Measurements from ENCODE around the gene FBN3.

The FBN3 gene

DNA sequence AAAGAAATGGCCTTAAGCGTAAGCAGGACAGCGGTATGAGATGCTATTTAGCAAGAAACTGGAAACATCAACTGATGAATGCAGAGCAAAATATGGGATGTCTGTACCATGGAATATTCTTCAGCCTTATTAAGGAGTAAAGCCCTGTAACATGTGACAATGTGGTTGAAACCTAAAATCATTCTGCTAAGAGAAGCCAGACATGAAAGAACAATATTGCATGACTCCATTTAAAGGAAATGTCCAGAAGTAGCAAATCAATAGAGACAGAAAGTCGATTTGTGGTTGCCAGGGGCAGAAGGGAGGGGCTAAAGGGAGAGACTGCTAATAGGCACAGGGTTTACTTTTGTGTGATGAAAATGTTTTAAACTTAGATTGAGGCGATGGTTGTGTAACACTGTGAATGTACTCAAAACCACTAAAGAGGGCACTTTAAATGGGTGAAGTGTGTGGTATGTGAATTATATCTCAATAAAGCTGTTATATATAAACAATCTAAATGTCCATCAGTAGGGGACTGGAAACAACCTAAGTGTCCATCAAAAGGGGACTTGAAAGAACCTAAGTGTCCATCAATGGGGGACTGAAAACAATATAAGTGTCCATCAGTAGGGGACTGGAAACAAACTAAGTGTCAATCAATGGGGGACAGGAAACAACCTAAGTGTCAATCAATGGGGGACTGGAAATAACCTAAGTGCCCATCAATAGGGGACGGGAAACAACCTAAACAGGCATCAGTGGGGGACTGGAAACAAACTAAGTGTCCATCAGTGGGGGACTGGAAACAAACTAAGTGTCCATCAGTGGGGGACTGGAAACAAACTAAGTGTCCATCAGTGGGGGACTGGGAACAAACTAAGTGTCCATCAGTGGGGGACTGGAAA, 51.5 kb downstream of the FBN3 start:
- DNase-seq (ENCODE audit: insufficient read length, low spot score) (no peak), FAIRE-seq (no peak)
- TF ChIP-seq POLR2A (IDR thresholded peaks at IDR 0.05; ENCODE audit: low read depth, low read length) = no peak

DNA sequence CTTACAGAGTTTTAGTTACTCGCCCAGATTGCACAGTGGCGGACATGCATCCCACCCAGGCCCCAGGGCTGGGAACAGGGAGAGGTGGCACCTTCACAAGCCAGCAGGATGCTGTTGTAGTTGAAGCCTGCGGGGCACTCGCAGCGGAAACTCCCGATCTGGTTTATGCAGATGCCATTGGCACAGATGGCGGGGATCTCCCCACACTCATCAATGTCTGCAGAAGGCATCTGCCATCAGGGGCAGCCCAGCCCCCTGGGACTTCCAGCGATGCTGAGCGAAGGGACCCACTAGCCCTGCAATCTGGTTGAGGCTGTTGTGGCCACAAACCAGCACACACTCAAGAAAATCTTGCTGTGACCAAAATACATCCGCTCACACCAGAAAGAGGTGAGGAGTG, 52.2 kb downstream of the FBN3 start:
- DNase-seq (ENCODE audit: insufficient read length, low spot score) (no peak), FAIRE-seq (no peak)
- no peak for TF ChIP-seq POLR2A (IDR thresholded peaks at IDR 0.05; ENCODE audit: low read depth, low read length)

DNA sequence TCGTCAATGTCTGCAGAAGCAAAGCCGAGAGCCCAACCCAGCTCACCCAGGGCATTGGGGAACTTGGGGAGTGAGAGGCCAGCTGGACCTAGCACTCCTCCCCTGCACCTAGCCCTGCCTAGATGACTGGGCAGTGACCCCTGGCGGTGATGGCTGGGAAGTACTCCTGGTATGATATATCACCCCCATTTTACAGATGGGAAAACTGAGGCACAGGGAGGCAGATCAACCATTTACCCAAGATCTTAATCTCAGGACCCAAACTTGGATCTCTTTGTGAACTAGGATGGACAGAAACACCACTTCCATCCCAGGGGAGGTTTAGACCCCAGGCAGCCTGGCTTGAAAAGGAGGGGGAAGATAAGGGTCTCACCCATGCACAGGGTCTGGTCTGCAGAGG, 53.3 kb downstream of the FBN3 start:
- DNase-seq (ENCODE audit: insufficient read length, low spot score) (no peak), FAIRE-seq (no peak)
- TF ChIP-seq POLR2A (IDR thresholded peaks at IDR 0.05; ENCODE audit: low read depth, low read length) = no peak

DNA sequence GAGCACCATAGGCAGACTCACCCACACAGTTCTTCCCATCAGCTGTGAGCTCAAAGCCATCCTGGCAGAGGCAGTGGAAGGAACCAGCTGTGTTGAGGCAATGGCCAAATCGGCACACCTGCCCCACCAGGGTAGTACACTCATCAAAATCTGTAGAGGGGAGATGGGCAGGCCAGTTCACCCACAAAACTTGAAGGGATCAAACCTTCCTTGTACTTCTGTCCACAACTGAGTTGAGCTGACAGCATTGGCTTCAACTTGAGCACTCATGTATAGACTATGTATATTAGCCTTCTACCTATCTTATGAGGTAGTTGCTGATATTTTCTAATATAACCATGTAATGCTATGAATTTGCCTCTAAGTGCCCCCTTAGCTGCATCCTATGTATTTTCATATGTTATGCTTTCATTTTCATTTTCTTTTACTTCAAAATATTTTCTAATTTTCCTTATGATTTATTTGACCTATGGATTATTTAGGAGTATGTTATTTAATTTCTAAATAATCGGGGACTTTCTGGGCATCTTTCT, 54.0 kb downstream of the FBN3 start:
- DNase-seq (ENCODE audit: insufficient read length, low spot score) (no peak), FAIRE-seq (no peak)
- TF ChIP-seq POLR2A (IDR thresholded peaks at IDR 0.05; ENCODE audit: low read depth, low read length) = no peak

DNA sequence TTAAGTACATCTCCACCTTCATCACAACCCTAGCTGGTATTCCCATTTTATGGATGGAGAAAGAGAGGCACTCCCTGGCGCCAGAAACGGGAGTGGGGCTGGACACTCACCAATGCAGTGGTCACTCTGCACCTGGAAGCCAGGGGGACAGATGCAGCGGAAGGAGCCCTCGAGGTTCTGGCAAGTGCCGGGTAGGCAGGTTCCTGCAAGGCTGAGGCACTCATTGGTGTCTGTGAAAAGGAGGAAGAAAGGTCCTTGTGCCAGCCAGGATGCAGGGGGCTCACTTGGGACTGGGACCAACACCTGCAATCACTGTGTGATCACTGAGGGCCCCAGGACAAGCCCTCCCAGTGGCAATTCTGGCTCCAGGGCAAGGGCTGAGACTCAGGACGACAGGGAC, 55.1 kb downstream of the FBN3 start:
- TF ChIP-seq POLR2A (IDR thresholded peaks at IDR 0.05; ENCODE audit: low read depth, low read length) = no peak
- FAIRE-seq (no peak), DNase-seq (ENCODE audit: insufficient read length, low spot score) (no peak)

DNA sequence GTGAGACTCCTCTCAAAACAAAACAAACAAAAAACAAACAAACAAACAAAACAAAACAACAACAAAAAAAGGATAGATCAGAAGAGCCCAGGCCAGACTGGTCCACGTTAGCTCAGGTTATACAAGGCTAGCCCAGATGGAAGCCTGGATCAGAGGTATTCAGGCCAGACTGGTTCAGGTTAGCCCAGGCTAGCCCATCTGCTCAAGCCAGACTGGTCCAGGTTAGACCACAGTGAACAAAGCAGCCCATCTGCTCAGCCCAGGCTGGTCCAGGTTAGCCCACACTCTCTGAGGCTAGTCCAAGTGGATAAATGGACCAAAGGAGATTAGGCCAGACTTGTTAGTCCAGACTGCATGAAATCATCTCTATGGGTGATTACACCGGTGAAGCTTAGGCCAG, 55.7 kb downstream of the FBN3 start:
- no peak for TF ChIP-seq POLR2A (IDR thresholded peaks at IDR 0.05; ENCODE audit: low read depth, low read length)
- no peak for FAIRE-seq
- DNase-seq (ENCODE audit: insufficient read length, low spot score) = no peak

DNA sequence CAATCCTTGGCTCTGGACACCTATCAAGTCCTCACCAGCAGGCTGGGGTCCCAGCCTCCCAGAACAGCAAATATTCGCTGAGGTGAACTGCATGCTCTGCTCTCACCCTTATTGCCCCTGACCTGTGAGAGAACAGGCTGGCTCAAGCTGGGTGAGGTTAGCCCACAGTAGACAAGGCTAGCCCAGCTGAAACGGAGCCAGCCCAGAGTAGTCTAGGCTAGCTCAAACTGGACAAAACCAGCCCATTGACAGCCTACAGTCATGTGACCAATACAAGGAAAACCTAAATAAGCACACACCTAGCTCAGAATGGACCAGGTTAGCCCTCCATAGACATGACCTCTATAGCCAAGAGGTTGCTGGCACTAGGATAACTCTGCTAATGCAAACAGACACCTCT, 58.4 kb downstream of the FBN3 start:
- no peak for TF ChIP-seq POLR2A (IDR thresholded peaks at IDR 0.05; ENCODE audit: low read depth, low read length)
- FAIRE-seq = no peak

DNA sequence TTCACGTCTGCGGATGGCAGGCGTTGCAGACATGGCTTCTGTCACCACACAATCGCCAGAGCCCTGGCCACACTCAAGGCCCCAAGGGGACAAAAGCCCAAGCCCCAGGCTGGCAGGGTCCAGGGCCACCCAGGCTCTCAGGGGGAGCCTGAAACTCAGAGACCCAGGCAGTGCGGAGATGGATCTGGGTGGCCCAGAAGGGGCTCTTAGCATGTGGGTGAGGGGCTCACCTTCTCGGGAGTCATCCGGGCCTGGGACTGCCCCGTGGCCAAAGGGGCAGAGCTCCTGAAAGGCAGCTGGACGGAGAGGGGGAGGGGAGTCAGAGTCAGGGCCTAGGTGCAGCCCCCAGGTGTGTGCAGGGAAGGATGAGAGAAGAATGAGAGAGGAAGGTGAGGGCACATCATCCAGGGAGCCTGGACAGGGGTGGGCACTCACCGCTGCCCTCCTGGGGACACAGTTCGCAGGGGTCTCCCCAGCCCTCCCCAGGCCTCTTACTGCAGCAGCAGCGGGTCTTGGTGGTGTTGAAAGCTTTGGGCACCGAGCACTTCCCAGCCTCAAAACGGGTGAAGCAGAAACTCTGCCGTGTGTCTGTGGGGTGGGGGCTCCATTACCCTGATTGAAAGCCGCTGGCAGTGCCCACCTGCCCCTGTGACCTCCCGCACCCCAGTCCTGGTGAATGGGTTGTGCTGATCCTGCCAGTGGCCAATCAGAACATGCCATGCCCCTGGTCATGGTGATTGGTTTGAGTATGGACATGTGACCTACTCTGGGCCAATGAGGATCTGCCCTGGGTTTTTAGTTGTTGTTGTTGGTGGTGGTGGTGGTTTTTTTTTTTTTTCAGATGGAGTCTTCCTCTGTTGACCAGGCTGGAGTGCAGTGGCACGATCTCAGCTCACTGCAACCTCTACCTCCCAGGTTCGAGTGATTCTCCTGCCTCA, 59.5 kb downstream of the FBN3 start:
- DNase-seq (ENCODE audit: insufficient read length, low spot score) = no peak
- no peak for FAIRE-seq

More for the DNA sequence above, 58.4 kb downstream of the FBN3 start:
- DNase-seq (ENCODE audit: insufficient read length, low spot score) = no peak

DNA sequence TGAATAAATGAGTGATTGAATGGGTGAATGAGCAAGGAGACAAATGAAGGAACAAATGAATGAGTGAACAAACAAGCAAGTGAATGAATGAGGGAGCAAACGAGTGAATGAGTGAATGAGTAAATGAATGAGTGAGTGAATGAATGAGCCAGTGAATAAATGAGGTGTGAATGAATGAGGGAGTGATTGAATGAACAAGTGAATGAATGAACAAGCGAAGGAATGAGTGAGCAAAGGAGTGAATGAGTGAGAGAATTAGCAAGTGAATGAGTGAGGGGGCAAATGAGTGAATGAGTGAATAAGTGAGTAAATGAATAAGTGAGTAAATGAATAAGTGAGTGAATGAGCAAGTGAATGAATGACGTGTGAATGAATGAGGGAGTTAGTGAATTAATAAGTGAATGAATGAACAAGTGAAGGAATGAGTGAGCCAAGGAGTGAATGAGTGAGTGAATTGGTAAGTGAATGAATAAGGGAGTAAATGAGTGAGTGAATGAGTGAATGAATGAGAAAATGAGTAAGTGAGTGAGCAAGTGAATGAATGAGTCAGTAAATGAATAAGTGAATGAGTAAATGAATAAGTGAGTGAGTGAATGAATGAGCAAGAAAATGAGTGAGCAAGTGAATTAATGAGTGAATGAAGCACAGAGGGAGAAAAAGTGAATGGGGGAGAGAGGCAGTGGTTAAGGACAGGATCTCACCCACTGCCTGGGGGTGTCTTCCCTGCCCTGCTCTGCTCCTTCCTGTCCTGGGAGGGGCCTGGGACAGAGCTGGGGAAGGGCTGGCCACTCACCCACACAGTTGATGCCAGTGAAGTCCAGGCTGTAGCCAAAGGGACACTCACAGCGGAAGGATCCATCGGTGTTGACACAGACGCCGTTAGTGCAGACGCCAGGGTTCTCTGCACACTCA, 60.4 kb downstream of the FBN3 start:
- no peak for TF ChIP-seq POLR2A (IDR thresholded peaks at IDR 0.05; ENCODE audit: low read depth, low read length)
- no peak for FAIRE-seq
- no peak for DNase-seq (ENCODE audit: insufficient read length, low spot score)

More for the DNA sequence above, 59.5 kb downstream of the FBN3 start:
- TF ChIP-seq POLR2A (IDR thresholded peaks at IDR 0.05; ENCODE audit: low read depth, low read length) = no peak

DNA sequence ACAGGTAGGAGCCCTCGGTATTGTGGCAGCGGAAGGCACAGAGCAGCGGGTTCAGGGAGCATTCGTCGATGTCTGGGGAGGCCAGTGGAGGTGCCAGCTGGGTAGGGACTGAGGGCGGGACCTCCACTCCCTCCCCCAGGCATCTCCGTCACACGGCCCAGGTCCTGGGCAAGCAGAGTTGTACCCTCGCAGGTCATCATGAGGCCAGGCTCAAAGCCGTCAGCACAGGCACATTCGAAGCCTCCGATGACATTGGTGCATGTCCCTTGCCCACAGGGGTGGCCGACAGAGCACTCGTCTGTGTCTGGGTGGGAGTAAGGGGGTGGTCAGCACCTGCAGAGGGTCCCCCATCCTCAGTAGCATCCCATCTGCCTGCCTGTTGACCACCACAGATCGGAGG, 61.5 kb downstream of the FBN3 start:
- FAIRE-seq (no peak), DNase-seq (ENCODE audit: insufficient read length, low spot score) (no peak)
- TF ChIP-seq POLR2A (IDR thresholded peaks at IDR 0.05; ENCODE audit: low read depth, low read length) = no peak

DNA sequence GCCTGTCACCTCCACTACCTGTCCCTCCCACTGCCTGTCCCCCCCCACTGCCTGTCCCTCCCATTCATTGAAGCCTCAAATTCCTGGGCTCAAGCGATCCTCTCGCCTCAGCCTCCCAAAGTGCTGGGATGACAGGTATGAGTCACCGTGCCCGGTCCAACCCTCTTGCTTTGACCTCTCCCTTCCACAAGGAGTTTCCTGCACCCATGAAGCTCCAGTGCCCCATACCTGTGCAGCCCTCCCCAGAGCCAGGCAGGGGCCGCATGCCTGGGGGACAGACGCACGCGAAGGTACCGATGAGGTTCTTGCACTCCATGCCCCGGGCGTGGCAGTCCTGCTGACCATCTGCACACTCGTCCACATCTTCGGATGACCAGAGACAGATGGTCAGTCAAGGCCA, 62.5 kb downstream of the FBN3 start:
- FAIRE-seq = no peak
- TF ChIP-seq POLR2A (IDR thresholded peaks at IDR 0.05; ENCODE audit: low read depth, low read length) = no peak

DNA sequence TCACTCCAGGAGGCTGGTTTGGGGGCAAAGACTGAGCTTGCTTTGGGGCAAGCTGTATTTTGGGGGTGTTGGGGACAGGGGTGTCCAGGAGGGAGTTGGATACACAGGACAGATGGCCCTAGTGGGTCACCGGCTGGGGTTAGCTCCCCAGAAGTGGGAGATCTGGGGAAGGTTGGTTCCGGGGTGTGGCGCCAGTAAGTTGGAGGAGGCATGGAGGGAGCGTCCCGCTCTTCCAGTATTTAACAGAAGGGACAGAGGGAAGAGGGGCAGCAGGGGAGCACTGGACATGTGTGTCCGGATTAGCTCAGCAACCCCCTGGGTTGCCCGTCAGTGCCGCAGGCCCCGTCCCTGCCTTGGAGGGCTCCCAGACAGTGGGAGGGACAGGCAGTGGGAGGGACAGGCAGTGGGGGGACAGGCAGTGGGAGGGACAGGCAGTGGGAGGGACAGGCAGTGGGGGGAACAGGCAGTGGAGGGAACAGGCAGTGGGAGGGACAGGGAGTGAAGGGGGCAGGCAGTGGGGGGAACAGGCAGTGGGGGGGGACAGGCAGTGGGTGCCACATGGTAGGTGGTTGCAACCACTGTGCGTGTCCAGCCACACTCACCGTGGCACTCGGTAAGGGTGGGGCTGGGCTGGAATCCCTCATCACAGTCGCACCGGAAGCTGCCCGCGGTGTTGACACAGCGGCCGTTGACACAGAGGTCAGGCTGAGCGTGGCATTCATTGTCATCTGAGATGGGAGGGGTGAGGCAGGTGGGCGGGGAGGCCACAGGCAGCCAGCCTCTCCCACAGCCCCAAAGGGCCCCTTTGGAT, 63.6 kb downstream of the FBN3 start:
- no peak for TF ChIP-seq POLR2A (IDR thresholded peaks at IDR 0.05; ENCODE audit: low read depth, low read length)
- FAIRE-seq (no peak), DNase-seq (ENCODE audit: insufficient read length, low spot score) (peak; percentile 26)

More for the DNA sequence above, 62.5 kb downstream of the FBN3 start:
- DNase-seq (ENCODE audit: insufficient read length, low spot score) = no peak
